MM.1S (cell line): Measurements from ENCODE around the gene UBIAD1.

ENCODE experiments used
- CTCF ChIP-seq: fragments of 300-600 bp; sonication (generic); IDR thresholded peaks from 2 replicates; pipeline ENCODE4 v1.5.1; 2016; ENCODE audit warnings: antibody characterized with exemption, low read length, mixed read lengths
- EZH2 ChIP-seq: fragments of 300-600 bp; sonication (generic); optimal IDR thresholded peaks from 2 replicates; pipeline ENCODE3; 2017; ENCODE audit warnings: low read depth, mild to moderate bottlenecking, antibody characterized with exemption, low read length, mixed read lengths
- EZH2phosphoT487 ChIP-seq: fragments of 300-600 bp; sonication (generic); IDR thresholded peaks from 2 replicates; pipeline ENCODE4 v1.6.1; 2018; ENCODE audit warnings: antibody characterized with exemption, low read length

- TF ChIP-seq CTCF (no peak), EZH2 (no peak), EZH2phosphoT487 (no peak)
These were observed 19.8 kb upstream of the UBIAD1 start for GRCh38 chr1:11253226-11253625.
